Karpas-422 (cell line): ENCODE data around the gene CYP4F8. TPM values are rescaled to one million over a fixed set of nuclear protein-coding genes. Genes with fewer than 3 reads are reported as not detected.

Experiments
- DNase-seq: peaks from one replicate; pipeline ENCODE4 v3.0.0-alpha.2; 2015
- H2AFZ ChIP-seq: fragments of 200-600 bp; sonication (generic); 2 replicates; pipeline ENCODE4 v1.6.1; 2014; ENCODE audit warnings: antibody characterized with exemption, low read length, mixed read lengths
- H3K27ac ChIP-seq: fragments of 200-600 bp; sonication (generic); 2 replicates; pipeline ENCODE4 v1.5.1; 2014; ENCODE audit warnings: mild to moderate bottlenecking, low read length, moderate library complexity
- H3K27me3 ChIP-seq: fragments of 200-600 bp; sonication (generic); 2 replicates; pipeline ENCODE4 v1.6.1; 2014; ENCODE audit warnings: low read length, mixed read lengths
- H3K36me3 ChIP-seq: fragments of 200-600 bp; sonication (generic); 2 replicates; pipeline ENCODE4 v1.6.1; 2014; ENCODE audit warnings: low read length, mixed read lengths; ENCODE audit not compliant: insufficient read depth
- H3K4me1 ChIP-seq: fragments of 200-600 bp; sonication (generic); 2 replicates; pipeline ENCODE4 v1.6.1; 2014; ENCODE audit warnings: mild to moderate bottlenecking, low read length, mixed read lengths
- H3K4me2 ChIP-seq: fragments of 200-600 bp; sonication (generic); 2 replicates; pipeline ENCODE4 v1.6.1; 2014; ENCODE audit warnings: low read length, low read depth, mild to moderate bottlenecking; ENCODE audit not compliant: poor library complexity, severe bottlenecking
- H3K4me3 ChIP-seq: fragments of 200-600 bp; sonication (generic); 2 replicates; pipeline ENCODE4 v1.5.1; 2014; ENCODE audit warnings: mild to moderate bottlenecking, antibody characterized with exemption, low read length, mixed read lengths
- H3K79me2 ChIP-seq: fragments of 200-600 bp; sonication (generic); 2 replicates; pipeline ENCODE4 v1.6.1; 2014; ENCODE audit warnings: mild to moderate bottlenecking, low read length, mixed read lengths
- H3K9ac ChIP-seq: fragments of 200-600 bp; sonication (generic); 2 replicates; pipeline ENCODE4 v1.6.0; 2014; ENCODE audit warnings: low read length
- H3K9me2 ChIP-seq: fragments of 200-600 bp; sonication (generic), shearing (Covaris generic); replicated peaks from 2 replicates; pipeline ENCODE4 v1.6.0; 2014; ENCODE audit warnings: mild to moderate bottlenecking, low read length, moderate library complexity; ENCODE audit not compliant: insufficient read depth
- H3K9me3 ChIP-seq: fragments of 300-700, 200-600 bp; sonication (generic); 2 replicates; pipeline ENCODE4 v1.6.1; 2014; ENCODE audit warnings: low read length, mixed read lengths
- H4K20me1 ChIP-seq: fragments of 200-600 bp; sonication (generic); 2 replicates; pipeline ENCODE4 v1.6.1; 2014; ENCODE audit warnings: mild to moderate bottlenecking, antibody characterized with exemption, low read length, low read depth; ENCODE audit not compliant: insufficient read depth
- total RNA-seq: library from RNA; depleted of rRNA; stranded (reverse); fragments of >200 nt; shearing (Covaris generic); gene quantifications from 2 replicates; pipeline ENCODE4 v1.2.3, GENCODE V29; 2014; ENCODE audit warnings: low replicate concordance

The CYP4F8 gene
- total RNA-seq, 1 experiment from 2014 or later: not detected

GRCh38 chr19:15663247-15663646 is 48.2 kb downstream of the CYP4F8 start:
- H3K27ac ChIP-seq: no peak overlapping the region
- H4K20me1 ChIP-seq: no peaks in the 10 kb centered on the region
- H3K9ac ChIP-seq: no peak overlapping the region
- no peaks in the 10 kb centered on the region for H3K36me3 ChIP-seq
- no peak overlapping the region for H3K4me3 ChIP-seq
- no peaks in the 10 kb centered on the region for H3K4me1 ChIP-seq
- no peaks in the 10 kb centered on the region for H3K27me3 ChIP-seq
- H3K79me2 ChIP-seq: no peaks in the 10 kb centered on the region
- no peaks in the 10 kb centered on the region for H3K9me2 ChIP-seq
- H2AFZ ChIP-seq: no peak overlapping the region
- no peak for DNase-seq
- H3K9me3 ChIP-seq: no peaks in the 10 kb centered on the region
- no peak overlapping the region for H3K4me2 ChIP-seq

- Histone ChIP-seq H3K4me2 (no peak overlapping the region), H3K36me3 (no peaks in the 10 kb centered on the region), H3K4me3 (no peak overlapping the region), H3K9ac (no peak overlapping the region), H3K4me1 (no peaks in the 10 kb centered on the region), H2AFZ (no peak overlapping the region), H3K79me2 (no peaks in the 10 kb centered on the region), H3K9me2 (no peaks in the 10 kb centered on the region), H3K27ac (no peak overlapping the region), H3K9me3 (no peaks in the 10 kb centered on the region), H4K20me1 (no peaks in the 10 kb centered on the region), H3K27me3 (no peaks in the 10 kb centered on the region)
- DNase-seq: no peak
These were observed 51.2 kb downstream of the CYP4F8 start for GRCh38 chr19:15666186-15666585.

GRCh38 chr19:15666883-15667282 is 51.9 kb downstream of the CYP4F8 start:
- H3K27ac ChIP-seq: no peak overlapping the region
- H2AFZ ChIP-seq: no peak overlapping the region
- H3K4me3 ChIP-seq: no peak overlapping the region
- H3K79me2 ChIP-seq: no peaks in the 10 kb centered on the region
- H3K4me2 ChIP-seq: no peak overlapping the region
- H3K9me2 ChIP-seq: no peaks in the 10 kb centered on the region
- no peaks in the 10 kb centered on the region for H3K9me3 ChIP-seq
- H3K9ac ChIP-seq: no peak overlapping the region
- no peaks in the 10 kb centered on the region for H3K27me3 ChIP-seq
- no peak for DNase-seq
- no peaks in the 10 kb centered on the region for H4K20me1 ChIP-seq
- no peaks in the 10 kb centered on the region for H3K4me1 ChIP-seq
- no peaks in the 10 kb centered on the region for H3K36me3 ChIP-seq

DNA sequence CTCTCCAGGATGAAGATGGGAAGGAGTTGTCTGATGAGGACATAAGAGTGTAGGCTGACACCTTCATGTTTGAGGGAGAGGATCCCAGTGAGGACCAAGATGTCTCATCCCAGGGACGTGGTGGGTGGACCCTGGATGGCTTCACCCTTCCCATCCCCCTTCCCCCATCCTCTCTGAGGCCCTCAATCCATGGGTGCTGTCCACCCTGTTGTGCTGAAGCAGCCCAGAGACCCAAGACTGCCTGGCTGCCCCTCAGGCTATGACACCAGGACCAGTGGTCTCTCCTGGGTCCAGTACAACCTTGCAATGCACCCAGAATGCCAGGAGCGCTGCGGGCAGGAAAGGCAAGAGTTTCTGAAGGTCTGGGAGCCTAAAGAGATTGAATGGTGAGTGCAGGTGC is 54.4 kb downstream of the CYP4F8 start:
- Histone ChIP-seq H3K4me1 (no peaks in the 10 kb centered on the region), H3K79me2 (no peaks in the 10 kb centered on the region), H2AFZ (no peak overlapping the region), H3K9me3 (no peaks in the 10 kb centered on the region), H3K4me2 (no peak overlapping the region), H3K4me3 (no peak overlapping the region), H3K9ac (no peak overlapping the region), H3K27ac (no peak overlapping the region), H3K36me3 (no peaks in the 10 kb centered on the region), H3K9me2 (no peaks in the 10 kb centered on the region), H3K27me3 (no peaks in the 10 kb centered on the region), H4K20me1 (no peaks in the 10 kb centered on the region)
- DNase-seq: no peak

DNA sequence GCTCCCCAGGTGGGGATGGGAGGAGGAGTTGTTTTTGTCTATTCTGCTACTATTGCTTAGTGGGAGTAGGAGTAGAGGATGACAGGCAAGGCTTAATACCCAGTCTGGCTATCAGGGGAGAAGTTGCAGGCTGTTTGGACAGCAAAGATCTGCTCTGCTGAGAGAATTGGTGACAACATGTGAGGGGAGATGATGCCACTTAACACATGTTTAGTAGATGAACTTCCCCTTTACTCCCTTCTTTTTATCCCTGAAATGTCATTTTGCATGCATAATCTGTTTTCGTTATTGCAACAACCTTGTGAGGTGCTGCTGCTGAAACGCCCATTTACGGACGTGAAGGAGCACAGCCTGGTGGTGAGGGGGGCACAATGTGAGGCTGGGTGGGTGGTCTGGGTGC is 54.9 kb downstream of the CYP4F8 start:
- H3K9me2 ChIP-seq: no peaks in the 10 kb centered on the region
- no peak overlapping the region for H2AFZ ChIP-seq
- DNase-seq: no peak
- H3K27ac ChIP-seq: no peak overlapping the region
- H3K4me3 ChIP-seq: no peak overlapping the region
- no peak overlapping the region for H3K9ac ChIP-seq
- no peaks in the 10 kb centered on the region for H3K9me3 ChIP-seq
- H4K20me1 ChIP-seq: no peaks in the 10 kb centered on the region
- H3K79me2 ChIP-seq: no peaks in the 10 kb centered on the region
- no peaks in the 10 kb centered on the region for H3K36me3 ChIP-seq
- H3K27me3 ChIP-seq: no peaks in the 10 kb centered on the region
- no peaks in the 10 kb centered on the region for H3K4me1 ChIP-seq
- no peak overlapping the region for H3K4me2 ChIP-seq

- Histone ChIP-seq H4K20me1 (no peaks in the 10 kb centered on the region), H2AFZ (no peak overlapping the region), H3K9me3 (no peaks in the 10 kb centered on the region), H3K9me2 (no peaks in the 10 kb centered on the region), H3K36me3 (no peaks in the 10 kb centered on the region), H3K9ac (no peak overlapping the region), H3K4me2 (no peak overlapping the region), H3K79me2 (no peaks in the 10 kb centered on the region), H3K4me3 (no peak overlapping the region), H3K27ac (no peak overlapping the region), H3K4me1 (no peaks in the 10 kb centered on the region), H3K27me3 (no peaks in the 10 kb centered on the region)
- no peak for DNase-seq
These were observed 56.3 kb downstream of the CYP4F8 start for GRCh38 chr19:15671237-15671821.

DNA sequence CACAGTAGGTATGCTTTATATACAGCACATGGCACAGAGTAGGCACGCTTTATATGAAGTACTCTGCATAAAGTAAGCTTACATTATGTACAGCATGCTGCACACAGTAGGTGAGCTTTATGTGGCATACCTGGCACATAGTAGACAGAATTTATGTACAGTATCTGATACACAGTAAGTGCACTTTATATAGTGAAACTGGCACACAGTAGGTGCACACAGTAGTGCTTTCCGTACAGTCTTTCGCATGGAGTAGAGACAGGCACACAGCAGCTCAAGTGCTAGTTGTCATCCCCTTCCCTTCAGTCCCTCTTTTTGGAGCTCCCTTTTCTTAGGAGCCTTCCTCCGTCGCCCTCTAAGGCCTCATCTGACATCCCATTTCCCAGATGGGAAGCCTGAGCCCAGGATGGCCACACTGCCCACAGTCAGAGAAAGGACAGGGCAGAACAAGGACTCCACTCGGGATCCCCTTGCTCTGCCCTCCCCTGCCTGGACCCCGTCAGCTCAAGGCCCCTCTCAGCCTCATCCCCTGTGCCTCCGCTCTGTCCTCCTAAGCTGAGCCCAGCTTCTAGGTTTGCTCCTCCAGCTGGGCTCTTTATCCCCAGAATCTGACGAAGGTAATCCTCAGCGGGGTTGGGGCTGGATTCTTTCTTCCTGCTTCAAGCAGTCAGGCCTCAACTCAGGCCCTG is 57.0 kb downstream of the CYP4F8 start:
- Histone ChIP-seq H3K4me2 (no peak overlapping the region), H3K27me3 (no peaks in the 10 kb centered on the region), H4K20me1 (no peaks in the 10 kb centered on the region), H3K9me2 (no peaks in the 10 kb centered on the region), H3K4me3 (no peak overlapping the region), H3K79me2 (no peaks in the 10 kb centered on the region), H2AFZ (no peak overlapping the region), H3K4me1 (no peaks in the 10 kb centered on the region), H3K9me3 (no peaks in the 10 kb centered on the region), H3K27ac (no peak overlapping the region), H3K36me3 (no peaks in the 10 kb centered on the region), H3K9ac (no peak overlapping the region)
- DNase-seq: no peak

DNA sequence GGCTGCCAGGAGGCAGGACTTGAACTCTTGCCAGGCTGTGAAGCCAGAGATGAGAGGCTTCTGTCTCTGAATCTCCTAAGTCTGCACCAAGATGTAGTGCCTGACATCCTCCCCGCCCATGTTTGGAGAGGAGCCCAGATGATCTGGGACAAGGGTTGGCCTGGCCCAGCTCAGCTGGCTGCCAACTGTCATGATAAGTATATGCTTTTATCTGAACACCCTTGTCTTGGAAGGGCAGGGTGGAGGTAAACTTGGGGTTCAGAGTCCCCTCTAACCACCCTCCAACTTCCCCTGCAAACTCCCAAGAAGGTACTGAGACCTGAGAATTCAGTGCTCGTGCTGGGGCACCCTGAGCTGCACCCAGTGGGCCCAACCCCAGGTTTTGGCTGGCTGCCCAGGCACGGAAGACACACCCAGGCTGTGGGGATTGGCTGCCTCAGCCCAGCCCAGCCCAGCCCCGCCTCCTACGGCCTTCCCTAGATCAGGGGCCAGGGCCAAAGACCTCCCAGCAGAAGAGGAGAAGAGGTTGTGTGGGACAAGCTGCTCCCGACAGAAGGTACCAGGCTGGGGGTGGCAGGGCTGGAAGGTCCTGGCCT is 57.7 kb downstream of the CYP4F8 start, which contains the start of gene CYP4F12:
CYP4F12 (plus strand) TSS at position 508 of the 596 bp plus-strand sequence. CDS start 443 bp downstream, outside the sequence.
- Histone ChIP-seq H3K36me3 (no peaks in the 10 kb centered on the region), H3K9ac (no peak within 1 kb of the TSS), H2AFZ (no peak within 1 kb of the TSS), H3K4me3 (no peak within 1 kb of the TSS), H3K27me3 (no peaks in the 10 kb centered on the region), H3K27ac (no peak within 1 kb of the TSS), H3K4me2 (no peak within 1 kb of the TSS), H4K20me1 (no peaks in the 10 kb centered on the region), H3K4me1 (no peaks in the 10 kb centered on the region), H3K9me2 (no peaks in the 10 kb centered on the region), H3K9me3 (no peaks in the 10 kb centered on the region), H3K79me2 (no peaks in the 10 kb centered on the region)
- peak; percentile 73 for DNase-seq
